AG04450 (cell line): ENCODE measurements around the gene GDF7. TPM values are rescaled to one million over a fixed set of nuclear protein-coding genes. Genes with fewer than 3 reads are reported as not detected.

Source experiments
- CTCF ChIA-PET: fragments of 300-600, 350-600 bp; formaldehyde crosslinking; extraction: SDS; loops from one replicate; lab custom pipeline; 2022; ENCODE audit warnings: antibody characterized with exemption, inconsistent platforms; lab: Charles Lee
- POLR2A ChIA-PET: fragments of 350-600 bp; formaldehyde crosslinking; extraction: SDS; loops from one replicate; lab custom pipeline; 2021; ENCODE audit warnings: antibody characterized with exemption, inconsistent platforms; lab: Yijun Ruan, JAX
- DNase-seq: peaks from one replicate; pipeline ENCODE4 v3.0.0-alpha.2; 2011; ENCODE audit warnings: low read depth, low spot score
- H3K27ac ChIP-seq: one replicate; pipeline ENCODE4 v1.5.1; 2012; ENCODE audit warnings: low read depth, low read length, control low read depth
- H3K27me3 ChIP-seq: one replicate; pipeline ENCODE4 v1.6.0; 2012; ENCODE audit warnings: low read length; ENCODE audit not compliant: control insufficient read depth, insufficient read depth
- H3K4me3 ChIP-seq: 2 replicates; pipeline ENCODE4 v1.5.1; 2011; ENCODE audit warnings: mild to moderate bottlenecking, low read depth, low read length, control low read depth
- H3K9me3 ChIP-seq: 2 replicates; pipeline ENCODE4 v1.5.1; 2012; ENCODE audit warnings: low read length; ENCODE audit not compliant: control insufficient read depth, insufficient read depth
- CTCF ChIP-seq: IDR thresholded peaks from 2 replicates; pipeline ENCODE4 v1.5.1; 2011; ENCODE audit warnings: low read depth, low read length, control low read depth, inconsistent platforms
- polyA plus RNA-seq: library from polyadenylated mRNA; depleted of rRNA; stranded (reverse); fragments of >200 nt; gene quantifications from 2 replicates; pipeline ENCODE4 v1.2.3, GENCODE V29; 2011

The GDF7 gene
- polyA plus RNA-seq, 1 experiment = 0.01 TPM

- ChIA-PET POLR2A (interaction anchor here (1.4 kb wide), 1 partner anchor 185 kb away, joined by 4 read pairs; the partner anchor contains the start of gene RHOB), CTCF (interaction anchor here (1.4 to 2.3 kb wide), 3 partner anchors 11 to 187 kb away, joined by 4 to 8 read pairs (median 8); no protein-coding TSS in a partner anchor)
- no peak for DNase-seq
- Histone ChIP-seq H3K27me3 (no peaks in the 10 kb centered on the region), H3K4me3 (no peak overlapping the region), H3K27ac (no peak overlapping the region), H3K9me3 (no peaks in the 10 kb centered on the region; the same call in 1 of the 2 replicates)
- TF ChIP-seq CTCF = no peak
Measured at GRCh38 chr2:20631617-20632307, 35.2 kb upstream of the GDF7 start.

GRCh38 chr2:20632446-20632990 lies 34.4 kb upstream of the GDF7 start:
- H3K9me3 ChIP-seq = no peaks in the 10 kb centered on the region; the same call in 1 of the 2 replicates
- H3K4me3 ChIP-seq = no peak overlapping the region
- no peak for DNase-seq
- ChIA-PET POLR2A (no interaction called here), CTCF (interaction anchor here (1.4 to 2.3 kb wide), 3 partner anchors 10 to 188 kb away, joined by 4 to 8 read pairs (median 8); no protein-coding TSS in a partner anchor)
- no peak overlapping the region for H3K27ac ChIP-seq
- H3K27me3 ChIP-seq = no peaks in the 10 kb centered on the region
- no peak for TF ChIP-seq CTCF

GRCh38 chr2:20633001-20633400 lies 33.9 kb upstream of the GDF7 start:
- Histone ChIP-seq H3K27ac (no peak overlapping the region), H3K9me3 (no peaks in the 10 kb centered on the region; the same call in 1 of the 2 replicates), H3K27me3 (no peaks in the 10 kb centered on the region), H3K4me3 (no peak overlapping the region)
- TF ChIP-seq CTCF = no peak
- ChIA-PET POLR2A (no interaction called here), CTCF (interaction anchor here (2.2 to 4.2 kb wide), 5 partner anchors 10 to 221 kb away, joined by 6 to 83 read pairs (median 22); partner anchors contain the start of gene RHOB)
- DNase-seq = no peak

GRCh38 chr2:20633794-20634506 lies 33.0 kb upstream of the GDF7 start:
- no peaks in the 10 kb centered on the region for H3K27me3 ChIP-seq
- CTCF ChIA-PET = interaction anchor here (0.9 to 4.2 kb wide), 19 partner anchors 9 to 308 kb away, joined by 3 to 83 read pairs (median 6); partner anchors contain the start of gene RHOB
- POLR2A ChIA-PET = interaction anchor here (0.6 to 3.0 kb wide), 5 partner anchors 15 to 255 kb away, joined by 3 to 47 read pairs (median 4); partner anchors contain the start of gene RHOB
- H3K9me3 ChIP-seq = no peaks in the 10 kb centered on the region; the same call in 1 of the 2 replicates
- H3K27ac ChIP-seq = no peak overlapping the region
- H3K4me3 ChIP-seq = no peak overlapping the region
- no peak for TF ChIP-seq CTCF
- no peak for DNase-seq
